K562 (cell line): ENCODE measurements around the gene TMEM239. TPM values are rescaled to one million over a fixed set of nuclear protein-coding genes. Genes with fewer than 3 reads are reported as not detected.
A peak's percentile ranks its signal among the peaks of the same experiment; 100 is the strongest.

Experiments used
- ATAC-seq: fragments of 200-7000 bp; cut with Tn5 transposase; 3 replicates; pipeline ENCODE4 v1.9.1; 2020; ENCODE audit warnings: moderate library complexity
- BruUV-seq: library from RNA; stranded (reverse); fragments of 400-500 nt; replicated peaks from 2 replicates; lab custom pipeline; 2021; lab: Mats Ljungman, UMichigan
- CTCF ChIA-PET: fragments of 300-600 bp; formaldehyde crosslinking; extraction: SDS; loops from one replicate; lab custom pipeline; 2021; ENCODE audit warnings: low intra/inter-chr PET ratio; lab: Yijun Ruan, JAX
- POLR2A ChIA-PET: fragments of 300-600, 350-650 bp; sonication (Branson Sonifier 250); formaldehyde crosslinking; extraction: SDS; loops from one replicate; lab custom pipeline; 2021; ENCODE audit warnings: antibody characterized with exemption, inconsistent platforms; lab: Yijun Ruan, JAX
- DNase-seq, 4 experiments: peaks; one replicate each; pipeline versions ENCODE4 v3.0.0 to v3.0.0-alpha.2; 2011 to 2018; ENCODE audit warnings: low spot score in 3 of 4, mixed read lengths in 3 of 4; ENCODE audit errors: extremely low read depth in 1 of 4
- FAIRE-seq: peaks from 2 replicates; lab custom pipeline; 2011; peaks lifted over from hg19 to GRCh38; lab: Jason Lieb, UNC
- H2AFZ ChIP-seq: 2 replicates; pipeline ENCODE4 v1.6.0; 2011; ENCODE audit warnings: low read depth, low read length, control low read depth, inconsistent platforms
- H3K27ac ChIP-seq: fragments of 200-600 bp; 3 replicates; pipeline ENCODE4 v1.8.0; 2011; ENCODE audit warnings: low read depth, mild to moderate bottlenecking, control low read depth, inconsistent platforms, low read length, moderate library complexity, mixed read lengths; ENCODE audit errors: extremely low read depth
- H3K27me3 ChIP-seq, 2 experiments: fragments of 300-600 bp in 1 of 2; 2 replicates in 1 of 2; 3 replicates in 1 of 2; pipeline versions ENCODE4 v1.6.0 to v1.8.0; 2011; ENCODE audit warnings: inconsistent platforms in 2 of 2, low read length in 2 of 2, mild to moderate bottlenecking in 1 of 2, mixed read lengths in 1 of 2, moderate library complexity in 1 of 2; ENCODE audit not compliant: control insufficient read depth in 2 of 2, insufficient read depth in 2 of 2
- H3K36me3 ChIP-seq: fragments of 300-600 bp; 3 replicates; pipeline ENCODE4 v1.8.0; 2011; ENCODE audit warnings: mild to moderate bottlenecking, low read length, inconsistent platforms; ENCODE audit not compliant: control insufficient read depth, insufficient read depth
- H3K4me1 ChIP-seq, 2 experiments: fragments of 200-600 bp in 1 of 2; replicated peaks in 1 of 2; 2 replicates in 1 of 2; 3 replicates in 1 of 2; pipeline versions ENCODE4 v1.5.1 to v1.8.0; 2011; ENCODE audit warnings: inconsistent platforms in 2 of 2, low read length in 2 of 2, mild to moderate bottlenecking in 1 of 2, mixed read lengths in 1 of 2, moderate library complexity in 1 of 2; ENCODE audit not compliant: control insufficient read depth in 2 of 2, insufficient read depth in 2 of 2
- H3K4me2 ChIP-seq: 2 replicates; pipeline ENCODE4 v1.6.1; 2011; ENCODE audit warnings: low read length, control low read depth, inconsistent platforms, mixed read lengths; ENCODE audit not compliant: insufficient read depth
- H3K4me3 ChIP-seq: fragments of 200-600 bp; sonication (generic), shearing (Covaris generic); 2 replicates; pipeline ENCODE4 v1.5.1; 2016; ENCODE audit warnings: control low read depth, inconsistent platforms
- H3K79me2 ChIP-seq: fragments of 200-600 bp; 3 replicates; pipeline ENCODE4 v1.8.0; 2011; ENCODE audit warnings: low read length, inconsistent platforms; ENCODE audit not compliant: control insufficient read depth, insufficient read depth
- H3K9ac ChIP-seq, 2 experiments: 2 replicates each; pipeline versions ENCODE4 v1.6.0 to v1.6.1; 2011; ENCODE audit warnings: low read depth in 2 of 2, low read length in 2 of 2, control low read depth in 1 of 2, inconsistent platforms in 1 of 2, mild to moderate bottlenecking in 1 of 2, mixed read lengths in 1 of 2; ENCODE audit not compliant: insufficient read depth in 1 of 2
- H3K9me1 ChIP-seq: one replicate; pipeline ENCODE4 v1.6.0; 2011; ENCODE audit warnings: inconsistent platforms, mild to moderate bottlenecking, low read length, moderate library complexity; ENCODE audit not compliant: control insufficient read depth, insufficient read depth
- H3K9me3 ChIP-seq: replicated peaks from 2 replicates; pipeline ENCODE4 v1.5.1; 2011; ENCODE audit warnings: low read depth, low read length, inconsistent platforms; ENCODE audit not compliant: control insufficient read depth, insufficient read depth
- H4K20me1 ChIP-seq: replicated peaks from 2 replicates; pipeline ENCODE4 v1.6.1; 2011; ENCODE audit warnings: low read length, inconsistent platforms, mixed read lengths; ENCODE audit not compliant: control insufficient read depth, insufficient read depth
- BRD4 ChIP-seq: fragments of 200-600 bp; sonication (generic); IDR thresholded peaks from 2 replicates; pipeline ENCODE4 v1.6.1; 2017; ENCODE audit warnings: inconsistent platforms
- JUNB ChIP-seq: fragments of 450-650 bp; formaldehyde crosslinking; conservative IDR thresholded peaks from 2 replicates; pipeline ENCODE4 v1.4.0; 2020; ENCODE audit warnings: mild to moderate bottlenecking
- MAFK ChIP-seq: IDR thresholded peaks from 2 replicates; pipeline ENCODE4 v1.6.1; 2011; ENCODE audit warnings: low read length, improper control_type of control experiment
- PTRF ChIP-seq: fragments of 450-650 bp; IDR thresholded peaks from 2 replicates; pipeline ENCODE4 v1.6.1; 2016; ENCODE audit warnings: mild to moderate bottlenecking, missing genetic modification characterization, missing compliant biosample characterization
- SMARCB1 ChIP-seq: IDR thresholded peaks from 2 replicates; pipeline ENCODE4 v1.6.1; 2011; ENCODE audit warnings: improper control_type of control experiment, low read depth; ENCODE audit not compliant: insufficient read length
- STAG1 ChIP-seq: sonication (generic); formaldehyde crosslinking; IDR thresholded peaks from 2 replicates; pipeline ENCODE4 v1.5.0; 2020; ENCODE audit warnings: missing genetic modification reagents, borderline replicate concordance
- ZC3H4 ChIP-seq: sonication (generic); formaldehyde crosslinking; IDR thresholded peaks from 2 replicates; pipeline ENCODE4 v1.9.0; 2021; ENCODE audit warnings: missing genetic modification reagents, borderline replicate concordance
- WGBS: fragments of 100-300 bp; shearing (Covaris generic); methylation state at CpG from one replicate; pipeline ENCODE4 v1.1.6; 2016; ENCODE audit warnings: low coverage, mixed read lengths; ENCODE audit not compliant: insufficient coverage; ENCODE audit errors: missing lambda C conversion rate; 5-methylcytosine and 5-hydroxymethylcytosine counted together
- in situ Hi-C: fragments of 300-500 bp; cut with MboI; formaldehyde crosslinking; loops from 4 replicates; pipeline ENCODE4 v1.15.0; 2018; ENCODE audit warnings: inconsistent platforms, mixed read lengths
- intact Hi-C: fragments of 100-400 bp; cut with micrococcal nuclease; formaldehyde crosslinking; loops from 2 replicates; pipeline ENCODE4 v1.14.2; 2022
- polyA plus RNA-seq, 8 experiments: library from polyadenylated mRNA; depleted of rRNA in 4 of 8; stranded (reverse) in 5 of 8; unstranded in 3 of 8; fragments of >200 nt; fragmentation: Nextera tagmentation in 2 of 8; fragmentation: Illumina TruSeq in 1 of 8; extraction: Ambion mirVana in 2 of 8; extraction: Trizol in 1 of 8; gene quantifications; 2 replicates each; pipeline versions ENCODE4 v1.2.1 to v1.2.3, GENCODE V29; 2011 to 2014; ENCODE audit warnings: inconsistent platforms in 1 of 8, missing spikeins in 1 of 8
- total RNA-seq, 7 experiments: library from RNA; depleted of rRNA in 6 of 7; stranded (reverse); fragments of >200 nt in 6 of 7; fragmentation: Illumina TruSeq in 2 of 7; extraction: Trizol in 2 of 7; gene quantifications; 2 replicates each; pipeline versions ENCODE4 v1.2.1 to v1.2.3, GENCODE V29; 2011 to 2021; ENCODE audit warnings: low replicate concordance in 1 of 7
- TF ChIP-seq, protein P1 (sequence below): fragments of 450-650 bp; IDR thresholded peaks from 2 replicates; pipeline ENCODE4 v1.6.1; 2014; ENCODE audit warnings: low read depth, mild to moderate bottlenecking, moderate library complexity, borderline replicate concordance

Gene TMEM239
- total and polyA plus RNA-seq, 9 of the 15 experiments (the other 6 are each of a cell fraction or from before 2014, with no cell fraction given) = not detected

DNA sequence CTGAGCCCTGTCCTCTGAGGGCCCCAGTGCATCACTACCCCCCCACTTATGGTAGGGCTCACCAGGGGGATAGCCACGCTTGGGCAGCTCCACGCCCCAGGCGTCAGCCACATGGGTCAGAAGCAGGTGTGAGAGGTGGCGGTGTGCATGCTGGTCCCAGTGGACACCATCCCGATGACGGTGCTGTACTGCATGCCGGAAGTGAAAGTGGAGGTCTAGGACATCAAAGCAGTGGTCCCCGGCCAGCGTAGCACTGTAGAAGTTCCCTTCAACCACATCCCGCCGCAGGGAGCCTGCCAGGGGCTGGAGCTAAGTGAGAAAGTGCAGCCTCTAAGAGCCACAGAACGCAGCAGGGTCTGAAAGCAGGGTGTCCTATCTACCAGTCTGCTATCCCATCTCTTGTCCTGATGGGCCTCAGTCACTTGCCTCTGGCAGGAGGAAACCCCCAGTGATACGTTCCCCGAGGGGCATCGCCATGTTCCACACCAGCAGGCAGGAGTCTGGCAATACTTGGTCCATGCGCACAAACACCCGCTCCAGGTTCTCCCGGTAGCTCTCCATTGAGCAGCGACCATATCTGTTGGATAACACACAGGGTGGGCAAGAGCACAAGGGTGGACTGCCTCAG, 22.1 kb downstream of the TMEM239 start (continued):
- TF ChIP-seq SMARCB1 = no peak
- no peak for TF ChIP-seq JUNB

DNA sequence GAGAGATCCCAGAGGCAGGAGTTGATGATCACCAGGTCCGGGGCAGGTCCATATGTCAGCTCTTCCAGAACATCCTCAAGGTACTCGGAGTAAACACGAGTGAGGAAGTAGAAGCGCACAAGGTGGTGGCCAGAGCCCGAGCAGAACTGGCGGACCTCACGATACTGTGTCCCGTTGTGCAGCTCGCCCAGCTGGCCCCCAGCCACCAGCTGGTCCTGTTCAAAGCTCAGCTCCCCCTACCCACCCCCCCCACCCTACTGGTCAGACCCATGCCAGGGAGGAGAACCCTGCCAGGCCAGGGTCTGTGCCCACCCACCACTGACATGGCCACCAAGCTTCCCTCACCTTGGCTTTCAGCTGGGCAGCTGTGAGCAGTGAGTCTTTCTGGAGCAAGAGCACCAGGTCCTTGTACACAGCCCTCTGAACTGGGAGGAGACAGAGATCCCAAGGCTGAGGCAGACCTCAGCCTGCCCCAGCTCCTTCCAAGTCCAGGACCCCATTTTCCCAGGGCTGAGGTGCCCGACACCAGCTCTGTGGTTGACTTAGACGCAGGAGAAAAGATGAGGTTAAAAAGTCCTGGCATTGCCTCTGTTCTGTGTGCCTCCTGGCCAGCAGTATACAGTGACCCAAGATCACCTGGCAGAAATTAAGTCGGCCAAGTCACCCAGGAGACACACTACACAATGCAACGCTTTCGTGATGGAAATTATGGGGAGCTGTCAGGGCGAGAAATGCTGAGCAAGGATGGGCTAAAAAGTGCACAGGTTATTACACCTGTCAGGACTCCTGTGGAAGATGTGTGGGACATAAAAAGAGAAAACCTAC, 22.9 kb downstream of the TMEM239 start:
- no peak overlapping the region; a peak in 1 of 4 replicates for H3K9ac ChIP-seq

More for the DNA sequence above, 22.9 kb downstream of the TMEM239 start:
- in situ Hi-C loops (no loop called here), intact Hi-C loops (no loop called here)
- H4K20me1 ChIP-seq = no peaks in the 10 kb centered on the region
- DNase-seq = peak in 1 of 4 experiments; percentile 0
- ATAC-seq = no peak
- H3K4me3 ChIP-seq = no peak overlapping the region
- POLR2A ChIA-PET = interaction anchor here (1.1 kb wide), 1 partner anchor 131 kb away, joined by 3 read pairs; no protein-coding TSS in a partner anchor
- no peaks in the 10 kb centered on the region for H3K9me1 ChIP-seq
- no peak overlapping the region for H3K27ac ChIP-seq
- no peak overlapping the region for H2AFZ ChIP-seq
- H3K79me2 ChIP-seq = peaks cover 3% of the 10 kb centered on the region; the same call in 1 of the 3 replicates
- H3K27me3 ChIP-seq = no peaks in the 10 kb centered on the region
- H3K4me2 ChIP-seq = no peak overlapping the region
- H3K4me1 ChIP-seq = peaks cover 9 to 25% of the 10 kb centered on the region in 2 experiments; a peak in 4 of 5 replicates
- 91% methylated on average over 7 of the region's 15 CpGs for WGBS
- no peaks in the 10 kb centered on the region for H3K9me3 ChIP-seq
- no peaks in the 10 kb centered on the region for H3K36me3 ChIP-seq
- CTCF ChIA-PET = no interaction called here
- FAIRE-seq = no peak
- TF ChIP-seq MAFK (no peak), STAG1 (no peak), ZC3H4 (no peak), PTRF (no peak), BRD4 (no peak)
- TF ChIP-seq, protein P1, sequence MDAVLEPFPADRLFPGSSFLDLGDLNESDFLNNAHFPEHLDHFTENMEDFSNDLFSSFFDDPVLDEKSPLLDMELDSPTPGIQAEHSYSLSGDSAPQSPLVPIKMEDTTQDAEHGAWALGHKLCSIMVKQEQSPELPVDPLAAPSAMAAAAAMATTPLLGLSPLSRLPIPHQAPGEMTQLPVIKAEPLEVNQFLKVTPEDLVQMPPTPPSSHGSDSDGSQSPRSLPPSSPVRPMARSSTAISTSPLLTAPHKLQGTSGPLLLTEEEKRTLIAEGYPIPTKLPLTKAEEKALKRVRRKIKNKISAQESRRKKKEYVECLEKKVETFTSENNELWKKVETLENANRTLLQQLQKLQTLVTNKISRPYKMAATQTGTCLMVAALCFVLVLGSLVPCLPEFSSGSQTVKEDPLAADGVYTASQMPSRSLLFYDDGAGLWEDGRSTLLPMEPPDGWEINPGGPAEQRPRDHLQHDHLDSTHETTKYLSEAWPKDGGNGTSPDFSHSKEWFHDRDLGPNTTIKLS = no peak
- BruUV-seq = TSS peak; percentile 47
